Duodenal mucosa (tissue), 2 donors: ENCODE measurements around the gene GEMIN2.
"Not testable (repeated sequence)": the region's sequence is repeated elsewhere in the genome, so short reads cannot be mapped to it uniquely, and the experiment has no call there.

Source experiments
- H3K27ac ChIP-seq: one replicate; pipeline ENCODE4 v1.7.0; 2013; ENCODE audit warnings: low read depth, low read length
- H3K27me3 ChIP-seq, 2 donors: one replicate each; pipeline ENCODE4 v1.7.0; 2013; ENCODE audit warnings: low read length in 2 of 2, control low read depth in 1 of 2; ENCODE audit not compliant: insufficient read depth in 2 of 2, control insufficient read depth in 1 of 2
- H3K36me3 ChIP-seq, 2 donors: one replicate each; pipeline ENCODE4 v1.7.0; 2013; ENCODE audit warnings: low read length in 2 of 2, control low read depth in 1 of 2; ENCODE audit not compliant: insufficient read depth in 2 of 2, control insufficient read depth in 1 of 2
- H3K4me1 ChIP-seq, 2 donors: one replicate each; pipeline ENCODE4 v1.7.0; 2013; ENCODE audit warnings: low read length in 2 of 2, control low read depth in 1 of 2; ENCODE audit not compliant: insufficient read depth in 2 of 2, control insufficient read depth in 1 of 2
- H3K4me3 ChIP-seq, 2 donors: one replicate each; pipeline ENCODE4 v1.7.0; 2013; ENCODE audit warnings: low read length in 2 of 2, low read depth in 1 of 2
- H3K9ac ChIP-seq, 2 donors: one replicate each; pipeline ENCODE4 v1.7.0; 2013; ENCODE audit warnings: low read length in 2 of 2, low read depth in 1 of 2
- H3K9me3 ChIP-seq, 2 donors: one replicate each; pipeline ENCODE4 v1.7.0; 2013; ENCODE audit warnings: low read length in 2 of 2, control low read depth in 1 of 2; ENCODE audit not compliant: control insufficient read depth in 1 of 2

Gene GEMIN2

DNA sequence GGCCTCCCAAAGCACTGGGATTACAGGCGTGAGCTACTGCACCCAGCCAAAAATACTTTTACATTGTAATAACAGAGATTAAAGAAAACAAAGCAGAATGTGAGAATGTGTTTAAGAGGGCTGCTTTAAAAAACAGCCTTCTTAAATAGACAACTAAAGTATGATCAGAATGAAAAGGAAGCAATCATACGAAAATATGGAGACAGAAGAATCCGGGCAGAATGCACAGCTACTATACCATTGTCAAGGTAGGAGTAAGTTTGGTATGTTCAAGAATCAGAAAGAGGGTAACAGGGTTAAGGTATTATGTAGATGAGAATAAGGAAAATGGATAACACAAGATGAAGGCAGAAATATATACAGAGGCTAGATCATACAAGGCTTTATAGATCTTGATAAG, 19.6 kb upstream of the GEMIN2 start:
- no peak overlapping the region for H3K9ac ChIP-seq
- H3K4me3 ChIP-seq = no peak overlapping the region
- H3K9me3 ChIP-seq = no peaks in the 10 kb centered on the region
- no peak overlapping the region for H3K27ac ChIP-seq
- H3K4me1 ChIP-seq = peaks cover 3 to 12% of the 10 kb centered on the region in 2 donors
- H3K27me3 ChIP-seq = no peaks in the 10 kb centered on the region
- H3K36me3 ChIP-seq = peaks cover 32 to 54% of the 10 kb centered on the region in 2 donors

DNA sequence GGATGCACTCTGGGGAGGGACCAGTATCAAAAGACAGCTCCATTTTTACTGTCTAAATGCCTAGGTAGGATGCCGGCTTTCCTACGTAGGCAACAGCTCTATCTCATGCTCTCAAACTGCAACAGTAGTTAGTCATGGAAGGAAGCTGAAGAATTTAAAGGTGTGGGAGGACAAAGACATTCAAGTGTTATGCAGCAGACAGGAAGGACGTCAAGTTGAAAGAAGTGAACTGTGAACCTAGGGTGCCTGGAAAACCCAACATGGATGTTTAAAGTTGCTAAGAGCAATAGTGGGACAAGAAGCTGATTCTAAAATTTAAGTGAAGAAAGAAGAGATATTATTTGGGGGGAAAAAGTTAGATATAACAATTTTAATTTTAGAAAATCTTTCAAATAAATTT, 17.0 kb upstream of the GEMIN2 start:
- Histone ChIP-seq H3K4me3 (no peak overlapping the region), H3K9me3 (no peaks in the 10 kb centered on the region), H3K36me3 (peaks cover 16 to 28% of the 10 kb centered on the region in 2 donors), H3K9ac (no peak overlapping the region), H3K27ac (no peak overlapping the region), H3K4me1 (peaks cover 3 to 12% of the 10 kb centered on the region in 2 donors), H3K27me3 (no peaks in the 10 kb centered on the region)

DNA sequence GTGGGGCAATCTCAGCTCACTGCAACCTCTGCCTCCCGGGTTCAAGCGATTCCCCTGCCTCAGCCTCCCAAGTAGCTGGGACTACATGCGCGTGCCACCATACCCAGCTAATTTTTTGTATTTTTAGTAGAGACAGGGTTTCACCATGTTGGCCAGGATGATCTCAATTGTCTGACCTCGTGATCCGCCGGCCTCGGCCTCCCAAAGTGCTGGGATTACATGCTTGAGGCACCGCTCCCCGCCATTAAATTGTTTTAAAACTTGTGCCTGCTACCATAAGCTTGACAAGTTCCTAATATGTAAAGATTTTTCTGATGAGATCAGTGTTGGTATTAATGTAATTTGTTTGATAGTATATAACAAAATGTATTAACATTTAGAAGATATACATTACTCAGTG, 14.9 kb upstream of the GEMIN2 start:
- H3K27ac ChIP-seq, H3K4me3 ChIP-seq, H3K9ac ChIP-seq, H3K9me3 ChIP-seq, H3K27me3 ChIP-seq: not testable (repeated sequence)
- peaks cover 15 to 16% of the 10 kb centered on the region in 2 donors for H3K36me3 ChIP-seq
- H3K4me1 ChIP-seq = peaks cover 7 to 17% of the 10 kb centered on the region in 2 donors

DNA sequence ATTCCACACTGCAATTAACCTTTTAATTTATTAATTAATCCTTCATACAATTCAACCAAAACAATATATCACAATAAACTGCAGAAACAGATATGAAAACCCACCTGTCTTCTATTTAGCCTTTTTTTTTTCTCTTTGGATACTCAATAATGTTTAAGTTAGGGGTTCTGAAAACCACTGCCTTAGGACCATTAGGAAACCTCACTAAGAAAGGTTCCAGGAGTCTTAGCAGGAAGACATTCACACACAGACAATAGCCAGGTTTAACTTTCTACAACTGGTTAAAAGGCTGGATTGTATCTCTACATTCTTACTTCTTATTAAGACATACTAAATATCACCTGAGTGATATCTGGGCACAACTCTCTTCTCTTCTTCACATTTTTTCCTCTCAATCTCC, 14.4 kb upstream of the GEMIN2 start:
- Histone ChIP-seq H3K9me3 (no peaks in the 10 kb centered on the region), H3K27me3 (no peaks in the 10 kb centered on the region), H3K36me3 (peaks cover 12 to 13% of the 10 kb centered on the region in 2 donors), H3K27ac (no peak overlapping the region), H3K4me3 (peak overlapping the region in 1 of 2 donors; percentile 46), H3K4me1 (peaks cover 12 to 18% of the 10 kb centered on the region in 2 donors), H3K9ac (peak overlapping the region in 1 of 2 donors; percentile 51)

- no peaks in the 10 kb centered on the region for H3K9me3 ChIP-seq
- peak overlapping the region; percentile 76 to 91 for H3K4me3 ChIP-seq
- peak overlapping the region; percentile 87 to 99 for H3K9ac ChIP-seq
- H3K27ac ChIP-seq = peak overlapping the region; percentile 99
- H3K27me3 ChIP-seq = no peaks in the 10 kb centered on the region
- peaks cover 9 to 16% of the 10 kb centered on the region in 2 donors for H3K4me1 ChIP-seq
- no peaks in the 10 kb centered on the region for H3K36me3 ChIP-seq
These were observed 11.7 kb upstream of the GEMIN2 start for GRCh38 chr14:39102265-39102968.

DNA sequence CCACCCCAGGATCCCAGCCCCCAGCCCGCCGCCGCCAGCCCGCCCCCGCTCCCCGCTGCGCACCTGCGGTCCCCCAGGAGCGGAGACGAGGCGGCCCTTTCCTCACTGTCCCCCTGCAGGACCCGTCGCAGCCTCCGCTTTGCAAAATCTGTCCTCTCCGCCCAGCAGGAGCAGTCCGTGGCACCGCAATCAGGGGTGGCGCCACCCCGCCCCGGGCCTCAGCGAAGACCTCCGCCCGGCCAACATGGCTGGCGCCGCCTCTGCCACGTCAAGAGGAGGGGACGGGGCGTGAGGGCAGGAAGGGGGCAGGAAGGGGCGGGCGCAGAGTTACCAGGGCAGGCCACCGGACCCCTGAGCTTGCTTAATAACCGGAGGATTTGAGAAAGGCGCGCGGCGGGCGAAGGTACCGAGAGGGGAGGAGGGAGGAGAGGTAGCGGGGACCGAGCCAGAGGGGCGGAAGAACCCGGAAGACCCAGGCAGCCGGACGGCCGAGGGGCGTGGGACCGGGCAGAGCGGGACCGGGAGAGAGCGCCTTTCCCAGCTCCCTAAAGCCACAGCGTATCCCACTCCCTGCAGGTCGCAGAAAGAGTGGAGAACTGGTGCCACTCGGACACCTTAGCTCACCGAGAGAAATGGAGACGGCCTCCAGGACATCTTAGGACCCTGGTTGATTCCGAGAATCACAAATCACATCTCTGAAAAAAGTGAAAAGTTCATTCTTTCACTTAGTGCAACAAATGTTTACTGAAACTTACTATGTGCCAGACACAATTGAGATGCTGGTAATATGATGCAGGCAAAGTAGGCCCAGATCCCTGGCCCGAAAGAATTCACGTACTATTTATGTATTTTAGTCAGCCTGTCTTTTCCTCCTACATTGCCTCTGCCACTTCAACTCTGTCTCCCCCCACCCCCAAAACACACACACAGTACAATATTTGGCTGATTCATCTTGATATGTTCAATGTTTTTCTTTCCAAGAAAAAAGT, 10.9 kb upstream of the GEMIN2 start, which contains the start of gene SEC23A:
TSS of gene SEC23A (minus strand) at position 267 of the 989 bp plus-strand sequence. CDS start 7,117 bp downstream, outside the sequence.
- Histone ChIP-seq H3K9ac (peak within 1 kb of the TSS; percentile 87 to 99), H3K4me3 (peak within 1 kb of the TSS; percentile 76 to 91), H3K27ac (peak within 1 kb of the TSS; percentile 99), H3K9me3 (no peaks in the 10 kb centered on the region), H3K36me3 (no peaks in the 10 kb centered on the region), H3K27me3 (no peaks in the 10 kb centered on the region), H3K4me1 (peaks cover 9 to 16% of the 10 kb centered on the region in 2 donors)

- not testable (repeated sequence) for H3K36me3 ChIP-seq, H3K27me3 ChIP-seq, H3K9me3 ChIP-seq
- H3K27ac ChIP-seq = peak overlapping the region; percentile 99
- peaks cover 9 to 16% of the 10 kb centered on the region in 2 donors for H3K4me1 ChIP-seq
- H3K4me3 ChIP-seq = peak overlapping the region; percentile 76 to 91
- H3K9ac ChIP-seq = peak overlapping the region; percentile 87 to 99
These were observed 9.9 kb upstream of the GEMIN2 start for GRCh38 chr14:39104078-39104801.

GRCh38 chr14:39107591-39107996, 6.5 kb upstream of the GEMIN2 start:
- no peaks in the 10 kb centered on the region for H3K9me3 ChIP-seq
- no peak overlapping the region for H3K4me3 ChIP-seq
- H3K9ac ChIP-seq = no peak overlapping the region
- H3K4me1 ChIP-seq = peaks cover 8 to 9% of the 10 kb centered on the region in 2 donors
- H3K36me3 ChIP-seq = no peaks in the 10 kb centered on the region
- H3K27me3 ChIP-seq = no peaks in the 10 kb centered on the region
- no peak overlapping the region for H3K27ac ChIP-seq

DNA sequence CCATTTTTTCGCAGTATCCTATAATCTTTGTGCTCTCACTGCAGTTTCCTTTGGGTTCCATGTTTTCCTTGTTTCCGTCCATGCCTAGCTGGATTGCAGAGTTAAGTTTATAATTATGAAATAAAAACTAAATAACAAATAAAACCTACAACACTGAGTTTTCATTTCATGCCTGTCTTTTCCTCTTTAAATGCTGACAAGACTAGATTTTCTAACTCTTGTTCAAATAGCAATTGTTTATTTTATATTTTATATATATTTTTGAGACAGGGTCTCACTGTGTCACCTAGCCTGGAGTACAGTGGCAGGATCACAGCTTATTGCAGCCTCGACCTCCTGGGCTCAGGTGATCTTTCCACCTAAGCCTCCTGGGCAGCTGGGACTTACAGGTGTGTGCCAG, 5.3 kb upstream of the GEMIN2 start:
- H3K36me3 ChIP-seq = no peaks in the 10 kb centered on the region
- no peaks in the 10 kb centered on the region for H3K9me3 ChIP-seq
- H3K9ac ChIP-seq = no peak overlapping the region
- no peak overlapping the region for H3K27ac ChIP-seq
- H3K4me1 ChIP-seq = peaks cover 9% of the 10 kb centered on the region in 2 donors
- no peak overlapping the region for H3K4me3 ChIP-seq
- H3K27me3 ChIP-seq = no peaks in the 10 kb centered on the region
